H9 (cell line): ENCODE results near the gene PHKA2. TPM values are rescaled to one million over a fixed set of nuclear protein-coding genes. Genes with fewer than 3 reads are reported as not detected.

Experiments used
- DNase-seq: peaks from one replicate; pipeline ENCODE4 v3.0.0-alpha.2; 2017
- H2AFZ ChIP-seq: one replicate; pipeline ENCODE4 v1.6.1; 2013; ENCODE audit warnings: mild to moderate bottlenecking, low read length, control low read depth, moderate library complexity
- H2AK5ac ChIP-seq: 2 replicates; pipeline ENCODE4 v1.6.1; 2013; ENCODE audit warnings: low read length, control low read depth, mixed read lengths; ENCODE audit not compliant: insufficient read length
- H2BK120ac ChIP-seq: one replicate; pipeline ENCODE4 v1.6.1; 2013; ENCODE audit warnings: low read depth, mild to moderate bottlenecking, low read length, control low read depth, inconsistent platforms; ENCODE audit not compliant: poor library complexity, severe bottlenecking
- H2BK12ac ChIP-seq: 2 replicates; pipeline ENCODE4 v1.6.1; 2013; ENCODE audit warnings: low read length, control low read depth, mixed read lengths, low read depth; ENCODE audit not compliant: insufficient read length
- H2BK15ac ChIP-seq: 2 replicates; pipeline ENCODE4 v1.6.1; 2013; ENCODE audit warnings: low read depth, low read length, control low read depth
- H2BK20ac ChIP-seq: one replicate; pipeline ENCODE4 v1.6.1; 2013; ENCODE audit warnings: low read depth, mild to moderate bottlenecking, low read length, control low read depth, inconsistent platforms; ENCODE audit not compliant: poor library complexity, severe bottlenecking
- H2BK5ac ChIP-seq: 2 replicates; pipeline ENCODE4 v1.6.1; 2013; ENCODE audit warnings: low read length, control low read depth, mixed read lengths; ENCODE audit not compliant: insufficient read length
- H3K14ac ChIP-seq: 2 replicates; pipeline ENCODE4 v1.6.1; 2013; ENCODE audit warnings: low read length, control low read depth; ENCODE audit not compliant: insufficient read depth
- H3K18ac ChIP-seq: 2 replicates; pipeline ENCODE4 v1.6.1; 2013; ENCODE audit warnings: low read depth, mild to moderate bottlenecking, mixed read lengths, low read length, control low read depth; ENCODE audit not compliant: insufficient read length
- H3K23ac ChIP-seq: 2 replicates; pipeline ENCODE4 v1.6.1; 2013; ENCODE audit warnings: low read length, control low read depth, mixed read lengths, low read depth; ENCODE audit not compliant: insufficient read length
- H3K23me2 ChIP-seq: 2 replicates; pipeline ENCODE4 v1.6.1; 2013; ENCODE audit warnings: low read depth, mild to moderate bottlenecking, mixed read lengths, low read length, control low read depth; ENCODE audit not compliant: insufficient read length, poor library complexity, severe bottlenecking
- H3K27ac ChIP-seq: 2 replicates; pipeline ENCODE4 v1.5.1; 2013; ENCODE audit warnings: low read length, control low read depth, mixed read lengths, low read depth; ENCODE audit not compliant: insufficient read length
- H3K27me3 ChIP-seq: 2 replicates; pipeline ENCODE4 v1.6.1; 2013; ENCODE audit warnings: low read length, control low read depth, inconsistent platforms; ENCODE audit not compliant: insufficient read depth
- H3K4ac ChIP-seq: 2 replicates; pipeline ENCODE4 v1.6.1; 2013; ENCODE audit warnings: low read depth, mild to moderate bottlenecking, control low read depth, inconsistent platforms, low read length, moderate library complexity
- H3K4me1 ChIP-seq: 2 replicates; pipeline ENCODE4 v1.6.1; 2013; ENCODE audit warnings: low read length, control low read depth, inconsistent platforms; ENCODE audit not compliant: insufficient read depth
- H3K4me2 ChIP-seq: 2 replicates; pipeline ENCODE4 v1.6.1; 2013; ENCODE audit warnings: low read length, control low read depth, mixed read lengths; ENCODE audit not compliant: insufficient read length, insufficient read depth
- H3K56ac ChIP-seq: 2 replicates; pipeline ENCODE4 v1.6.1; 2013; ENCODE audit warnings: low read depth, mild to moderate bottlenecking, mixed read lengths, low read length, control low read depth; ENCODE audit not compliant: insufficient read length
- H3K79me1 ChIP-seq: 2 replicates; pipeline ENCODE4 v1.6.1; 2013; ENCODE audit warnings: low read depth, mild to moderate bottlenecking, moderate library complexity, low read length, control low read depth, inconsistent platforms; ENCODE audit not compliant: insufficient read depth, poor library complexity, severe bottlenecking
- H3K79me2 ChIP-seq: 2 replicates; pipeline ENCODE4 v1.6.1; 2013; ENCODE audit warnings: low read length, control low read depth, inconsistent platforms; ENCODE audit not compliant: insufficient read depth
- H3K9ac ChIP-seq: 2 replicates; pipeline ENCODE4 v1.6.1; 2013; ENCODE audit warnings: low read length, control low read depth, mixed read lengths; ENCODE audit not compliant: insufficient read length; ENCODE audit errors: extremely low read depth
- H3K9me3 ChIP-seq: one replicate; pipeline ENCODE4 v1.6.1; 2013; ENCODE audit warnings: low read depth, low read length, inconsistent platforms; ENCODE audit not compliant: control insufficient read depth
- H3T11ph ChIP-seq: one replicate; pipeline ENCODE4 v1.6.1; 2013; ENCODE audit warnings: mild to moderate bottlenecking, low read length, control low read depth, inconsistent platforms
- H4K20me1 ChIP-seq: one replicate; pipeline ENCODE4 v1.6.1; 2013; ENCODE audit not compliant: control insufficient read depth, insufficient read length, insufficient read depth
- H4K5ac ChIP-seq: 2 replicates; pipeline ENCODE4 v1.6.1; 2013; ENCODE audit warnings: low read depth, mild to moderate bottlenecking, mixed read lengths, low read length, control low read depth; ENCODE audit not compliant: insufficient read length
- H4K8ac ChIP-seq: replicated peaks from 2 replicates; pipeline ENCODE4 v1.6.1; 2013; ENCODE audit warnings: low read length, control low read depth, mixed read lengths, low read depth; ENCODE audit not compliant: insufficient read length
- H4K91ac ChIP-seq: 2 replicates; pipeline ENCODE4 v1.6.1; 2013; ENCODE audit warnings: low read depth, mild to moderate bottlenecking, moderate library complexity, mixed read lengths, low read length, control low read depth; ENCODE audit not compliant: insufficient read length
- H3K27ac Mint-ChIP-seq, 3 experiments: 2 replicates in 2 of 3; 3 replicates in 1 of 3; pipeline ENCODE4 v1.8.0; 2020 to 2021; ENCODE audit warnings: mixed read lengths in 3 of 3, mild to moderate bottlenecking in 1 of 3, moderate library complexity in 1 of 3
- H3K27me3 Mint-ChIP-seq: 2 replicates; pipeline ENCODE4 v1.8.0; 2021; ENCODE audit warnings: low read depth, mild to moderate bottlenecking, moderate library complexity, mixed read lengths
- H3K36me3 Mint-ChIP-seq, 3 experiments: 2 replicates in 2 of 3; 3 replicates in 1 of 3; pipeline ENCODE4 v1.8.0; 2020 to 2021; ENCODE audit warnings: low read depth in 3 of 3, mixed read lengths in 3 of 3; ENCODE audit not compliant: insufficient read depth in 1 of 3
- H3K4me1 Mint-ChIP-seq, 2 experiments: 2 replicates each; pipeline ENCODE4 v1.8.0; 2020; ENCODE audit warnings: mixed read lengths in 2 of 2
- H3K4me3 Mint-ChIP-seq, 2 experiments: 2 replicates in 1 of 2; 3 replicates in 1 of 2; pipeline ENCODE4 v1.8.0; 2020 to 2021; ENCODE audit warnings: mild to moderate bottlenecking in 2 of 2, mixed read lengths in 2 of 2, moderate library complexity in 1 of 2
- H3K9me3 Mint-ChIP-seq, 2 experiments: 2 replicates in 1 of 2; 3 replicates in 1 of 2; pipeline ENCODE4 v1.8.0; 2020; ENCODE audit warnings: mild to moderate bottlenecking in 2 of 2, mixed read lengths in 2 of 2, moderate library complexity in 1 of 2
- CTCF ChIP-seq: fragments of 200-600 bp; sonication (generic); conservative IDR thresholded peaks from 3 replicates; pipeline ENCODE4 v1.8.0; 2021; ENCODE audit warnings: antibody characterized with exemption, mild to moderate bottlenecking
- WGBS: extraction: QIAGEN DNeasy Blood & Tissue Kit; methylation state at CpG from one replicate; pipeline ENCODE4 v1.1.7; 2013; ENCODE audit warnings: missing lambda C conversion rate, low lambda C conversion rate, mixed read lengths; ENCODE audit not compliant: insufficient read length; ENCODE audit errors: extremely low coverage; 5-methylcytosine and 5-hydroxymethylcytosine counted together
- total RNA-seq: library from RNA; stranded (reverse); gene quantifications from 2 replicates; pipeline ENCODE4 v1.2.1, GENCODE V29; 2021

Gene PHKA2
- total RNA-seq, 1 experiment from 2014 or later: 24.2 TPM

GRCh38 chrX:18884916-18885315 is 99.0 kb downstream of the PHKA2 start:
- Histone ChIP-seq H4K91ac (no peak overlapping the region), H3K27me3 (no peaks in the 10 kb centered on the region)
- peaks cover 71 to 78% of the 10 kb centered on the region in 2 experiments for H3K9me3 Mint-ChIP-seq

More at GRCh38 chrX:18884916-18885315, 99.0 kb downstream of the PHKA2 start:
- H3K79me2 ChIP-seq: no peaks in the 10 kb centered on the region
- no peak overlapping the region for H3K18ac ChIP-seq
- no peak overlapping the region for H3K23ac ChIP-seq
- no peak overlapping the region for H3K4ac ChIP-seq
- TF ChIP-seq CTCF: no peak
- no peak overlapping the region for H3T11ph ChIP-seq
- H3K14ac ChIP-seq: no peak overlapping the region
- H4K20me1 ChIP-seq: no peaks in the 10 kb centered on the region
- no peak overlapping the region for H4K8ac ChIP-seq
- H3K27ac ChIP-seq: no peak overlapping the region
- no peak overlapping the region for H4K5ac ChIP-seq
- H2AK5ac ChIP-seq: no peak overlapping the region
- no peak overlapping the region for H3K9ac ChIP-seq
- no peaks in the 10 kb centered on the region for H3K79me1 ChIP-seq
- no peak overlapping the region for H2BK120ac ChIP-seq
- Mint-ChIP-seq H3K36me3 (peaks cover 0 to 6% (median 2%) of the 10 kb centered on the region in 3 experiments; a peak in 4 of 7 replicates), H3K4me3 (no peak overlapping the region; a peak in 1 of 5 replicates), H3K27me3 (peaks cover 24% of the 10 kb centered on the region), H3K27ac (no peak overlapping the region), H3K4me1 (peaks cover 21% of the 10 kb centered on the region in 2 experiments)
- H2BK15ac ChIP-seq: no peak overlapping the region
- no peak overlapping the region for H2BK5ac ChIP-seq
- H2AFZ ChIP-seq: no peak overlapping the region
- no peak overlapping the region for H3K4me2 ChIP-seq
- H2BK12ac ChIP-seq: no peak overlapping the region
- no peaks in the 10 kb centered on the region for H3K4me1 ChIP-seq
- H3K23me2 ChIP-seq: peaks cover 5% of the 10 kb centered on the region
- H2BK20ac ChIP-seq: no peak overlapping the region
- DNase-seq: no peak
- no CpG with 5 or more reads among the region's 4 CpGs for WGBS
- H3K56ac ChIP-seq: no peak overlapping the region
- peaks cover 28% of the 10 kb centered on the region for H3K9me3 ChIP-seq
